Measurements from ENCODE around the gene GLA.

GLA gene

DNA sequence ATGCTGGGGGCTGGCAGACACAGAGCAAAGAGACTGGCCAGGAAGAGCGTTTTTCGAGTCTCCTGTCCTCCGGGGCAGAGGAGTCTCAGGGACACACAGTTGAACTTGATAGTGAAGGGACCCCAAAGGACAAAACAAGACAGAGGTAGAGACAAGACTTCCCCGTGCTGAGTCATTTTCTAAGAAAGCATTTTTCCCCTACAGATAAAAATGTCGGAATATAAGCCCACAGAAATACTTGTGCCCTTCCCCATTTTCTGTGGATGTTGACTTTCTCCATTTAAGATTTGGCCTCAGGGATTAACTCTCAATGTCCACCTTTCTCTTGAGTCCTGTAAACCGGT, 21.2 kb downstream of the GLA start:
- Histone ChIP-seq H3K9me3 (ENCODE audit: control insufficient read depth, insufficient read depth, low read depth, low read length) (no peaks in the 10 kb centered on the region), H3K4me3 (ENCODE audit: low read depth, low read length) (no peak overlapping the region), H3K36me3 (ENCODE audit: control insufficient read depth in 2 of 2, insufficient read depth in 1 of 2, low read length in 2 of 2) (peaks cover 0 to 5% of the 10 kb centered on the region in 2 experiments; a peak in 1 of 3 replicates), H3K27ac (ENCODE audit: extremely low read depth, low read depth, low read length) (no peak overlapping the region), H3K4me1 (ENCODE audit: control insufficient read depth, insufficient read depth, low read length) (no peaks in the 10 kb centered on the region)
- CTCF ChIA-PET, result no interaction called here
- TF ChIP-seq ZFP3 (tag by site-specific recombination; IDR thresholded peaks at IDR 0.05; ENCODE audit: low read depth) (no peak), ZBTB17 (tag by site-specific recombination; IDR thresholded peaks at IDR 0.05) (no peak), ZNF473 (tag by site-specific recombination; IDR thresholded peaks at IDR 0.05) (no peak)
- POLR2A ChIA-PET, result no interaction called here

DNA sequence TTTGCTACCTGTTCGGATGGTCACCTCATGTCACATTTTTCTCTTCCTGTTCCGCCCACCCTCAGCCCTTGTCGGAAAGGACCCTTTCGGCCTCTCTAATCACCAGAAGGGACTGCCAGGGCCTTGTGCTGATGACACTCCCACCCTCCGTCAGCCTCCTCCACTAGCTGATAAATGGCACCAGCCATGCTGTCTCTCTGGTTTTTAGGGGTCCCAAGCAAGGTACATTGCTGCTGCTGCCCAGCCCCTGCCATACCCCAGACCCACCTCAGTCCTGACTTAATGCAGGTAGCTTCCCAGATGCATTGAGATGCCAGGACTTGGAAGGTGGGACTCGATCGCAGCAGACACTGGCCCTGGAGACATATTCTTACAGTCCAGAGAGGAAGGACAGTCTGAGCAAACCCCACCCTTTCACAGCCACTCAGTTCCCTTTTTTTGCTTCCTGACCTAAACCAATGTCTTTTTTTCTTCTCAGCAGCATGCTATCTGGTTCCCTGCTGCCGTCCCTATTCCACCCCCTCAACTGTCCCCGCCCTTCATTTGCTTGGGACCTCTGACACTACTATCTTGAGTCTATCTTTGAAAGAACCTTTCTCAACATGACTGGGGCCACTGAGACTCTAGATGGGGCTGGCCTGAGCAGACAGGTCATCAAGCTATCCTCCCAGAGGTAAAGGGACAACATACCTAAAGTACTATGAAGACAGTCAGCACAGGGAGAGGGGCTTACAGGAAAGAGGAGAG, 21.8 kb downstream of the GLA start, which contains the start of gene BTK:
Gene BTK (minus strand): TSS at position 397 of the 747 bp plus-strand sequence. CDS start 10,907 bp downstream, outside the sequence.
- no peaks in the 10 kb centered on the region for H3K36me3 ChIP-seq (ENCODE audit: control insufficient read depth in 2 of 2, insufficient read depth in 1 of 2, low read length in 2 of 2)
- H3K27ac ChIP-seq (ENCODE audit: extremely low read depth, low read depth, low read length), result no peak within 1 kb of the TSS
- no peaks in the 10 kb centered on the region for H3K4me1 ChIP-seq (ENCODE audit: control insufficient read depth, insufficient read depth, low read length)
- no peak within 1 kb of the TSS for H3K4me3 ChIP-seq (ENCODE audit: low read depth, low read length)
- POLR2A ChIA-PET, result no interaction called here
- CTCF ChIA-PET, result no interaction called here
- no peak for TF ChIP-seq ZNF791 (tag by site-specific recombination; IDR thresholded peaks at IDR 0.05)
- TF ChIP-seq, protein P1, sequence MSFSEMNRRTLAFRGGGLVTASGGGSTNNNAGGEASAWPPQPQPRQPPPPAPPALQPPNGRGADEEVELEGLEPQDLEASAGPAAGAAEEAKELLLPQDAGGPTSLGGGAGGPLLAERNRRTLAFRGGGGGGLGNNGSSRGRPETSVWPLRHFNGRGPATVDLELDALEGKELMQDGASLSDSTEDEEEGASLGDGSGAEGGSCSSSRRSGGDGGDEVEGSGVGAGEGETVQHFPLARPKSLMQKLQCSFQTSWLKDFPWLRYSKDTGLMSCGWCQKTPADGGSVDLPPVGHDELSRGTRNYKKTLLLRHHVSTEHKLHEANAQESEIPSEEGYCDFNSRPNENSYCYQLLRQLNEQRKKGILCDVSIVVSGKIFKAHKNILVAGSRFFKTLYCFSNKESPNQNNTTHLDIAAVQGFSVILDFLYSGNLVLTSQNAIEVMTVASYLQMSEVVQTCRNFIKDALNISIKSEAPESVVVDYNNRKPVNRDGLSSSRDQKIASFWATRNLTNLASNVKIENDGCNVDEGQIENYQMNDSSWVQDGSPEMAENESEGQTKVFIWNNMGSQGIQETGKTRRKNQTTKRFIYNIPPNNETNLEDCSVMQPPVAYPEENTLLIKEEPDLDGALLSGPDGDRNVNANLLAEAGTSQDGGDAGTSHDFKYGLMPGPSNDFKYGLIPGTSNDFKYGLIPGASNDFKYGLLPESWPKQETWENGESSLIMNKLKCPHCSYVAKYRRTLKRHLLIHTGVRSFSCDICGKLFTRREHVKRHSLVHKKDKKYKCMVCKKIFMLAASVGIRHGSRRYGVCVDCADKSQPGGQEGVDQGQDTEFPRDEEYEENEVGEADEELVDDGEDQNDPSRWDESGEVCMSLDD (tag by site-specific recombination; IDR thresholded peaks at IDR 0.05), result no peak
- no peak for TF ChIP-seq ZNF324 (tag by site-specific recombination; IDR thresholded peaks at IDR 0.05)
- no peak for TF ChIP-seq ZNF521 (tag by site-specific recombination; IDR thresholded peaks at IDR 0.05)
- TF ChIP-seq ZNF610 (tag by site-specific recombination; IDR thresholded peaks at IDR 0.05; ENCODE audit: borderline replicate concordance), result no peak
- no peak for TF ChIP-seq SP7 (tag by site-specific recombination; IDR thresholded peaks at IDR 0.05)
- TF ChIP-seq ZBTB17 (tag by site-specific recombination; IDR thresholded peaks at IDR 0.05), result no peak
- TF ChIP-seq, protein P2, sequence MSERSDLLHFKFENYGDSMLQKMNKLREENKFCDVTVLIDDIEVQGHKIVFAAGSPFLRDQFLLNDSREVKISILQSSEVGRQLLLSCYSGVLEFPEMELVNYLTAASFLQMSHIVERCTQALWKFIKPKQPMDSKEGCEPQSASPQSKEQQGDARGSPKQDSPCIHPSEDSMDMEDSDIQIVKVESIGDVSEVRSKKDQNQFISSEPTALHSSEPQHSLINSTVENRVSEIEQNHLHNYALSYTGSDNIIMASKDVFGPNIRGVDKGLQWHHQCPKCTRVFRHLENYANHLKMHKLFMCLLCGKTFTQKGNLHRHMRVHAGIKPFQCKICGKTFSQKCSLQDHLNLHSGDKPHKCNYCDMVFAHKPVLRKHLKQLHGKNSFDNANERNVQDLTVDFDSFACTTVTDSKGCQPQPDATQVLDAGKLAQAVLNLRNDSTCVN (tag by site-specific recombination; optimal IDR thresholded peaks at IDR 0.05), result no peak
- TF ChIP-seq KLF1 (tag by site-specific recombination; IDR thresholded peaks at IDR 0.05), result no peak
- no peak for TF ChIP-seq BCL11A (tag by site-specific recombination; IDR thresholded peaks at IDR 0.05; ENCODE audit: low read depth)
- TF ChIP-seq, protein P3, sequence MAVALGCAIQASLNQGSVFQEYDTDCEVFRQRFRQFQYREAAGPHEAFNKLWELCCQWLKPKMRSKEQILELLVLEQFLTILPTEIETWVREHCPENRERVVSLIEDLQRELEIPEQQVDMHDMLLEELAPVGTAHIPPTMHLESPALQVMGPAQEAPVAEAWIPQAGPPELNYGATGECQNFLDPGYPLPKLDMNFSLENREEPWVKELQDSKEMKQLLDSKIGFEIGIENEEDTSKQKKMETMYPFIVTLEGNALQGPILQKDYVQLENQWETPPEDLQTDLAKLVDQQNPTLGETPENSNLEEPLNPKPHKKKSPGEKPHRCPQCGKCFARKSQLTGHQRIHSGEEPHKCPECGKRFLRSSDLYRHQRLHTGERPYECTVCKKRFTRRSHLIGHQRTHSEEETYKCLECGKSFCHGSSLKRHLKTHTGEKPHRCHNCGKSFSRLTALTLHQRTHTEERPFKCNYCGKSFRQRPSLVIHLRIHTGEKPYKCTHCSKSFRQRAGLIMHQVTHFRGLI (tag by site-specific recombination; IDR thresholded peaks at IDR 0.05), result no peak
- no peak for TF ChIP-seq ZFHX2 (tag by site-specific recombination; conservative IDR thresholded peaks at IDR 0.05)
- TF ChIP-seq, protein P4, sequence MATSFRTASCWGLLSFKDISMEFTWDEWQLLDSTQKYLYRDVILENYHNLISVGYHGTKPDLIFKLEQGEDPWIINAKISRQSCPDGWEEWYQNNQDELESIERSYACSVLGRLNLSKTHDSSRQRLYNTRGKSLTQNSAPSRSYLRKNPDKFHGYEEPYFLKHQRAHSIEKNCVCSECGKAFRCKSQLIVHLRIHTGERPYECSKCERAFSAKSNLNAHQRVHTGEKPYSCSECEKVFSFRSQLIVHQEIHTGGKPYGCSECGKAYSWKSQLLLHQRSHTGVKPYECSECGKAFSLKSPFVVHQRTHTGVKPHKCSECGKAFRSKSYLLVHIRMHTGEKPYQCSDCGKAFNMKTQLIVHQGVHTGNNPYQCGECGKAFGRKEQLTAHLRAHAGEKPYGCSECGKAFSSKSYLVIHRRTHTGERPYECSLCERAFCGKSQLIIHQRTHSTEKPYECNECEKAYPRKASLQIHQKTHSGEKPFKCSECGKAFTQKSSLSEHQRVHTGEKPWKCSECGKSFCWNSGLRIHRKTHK (tag by site-specific recombination; IDR thresholded peaks at IDR 0.05), result no peak
- no peak for TF ChIP-seq GLIS2 (tag by site-specific recombination; IDR thresholded peaks at IDR 0.05)
- TF ChIP-seq ZNF157 (tag by site-specific recombination; IDR thresholded peaks at IDR 0.05), result no peak
- TF ChIP-seq ZNF561 (tag by site-specific recombination; IDR thresholded peaks at IDR 0.05; ENCODE audit: borderline replicate concordance), result no peak
- no peak for TF ChIP-seq ZNF169 (tag by site-specific recombination; IDR thresholded peaks at IDR 0.05)
- no peak for TF ChIP-seq ZNF184 (tag by site-specific recombination; IDR thresholded peaks at IDR 0.05)
- no peaks in the 10 kb centered on the region for H3K9me3 ChIP-seq (ENCODE audit: control insufficient read depth, insufficient read depth, low read depth, low read length)

Measured in HEK293 (cell line).